H54 (cell line): Measurements from ENCODE around the gene RUFY1.
A peak's percentile ranks its signal among the peaks of the same experiment; 100 is the strongest.
"Not testable (repeated sequence)": the region's sequence is repeated elsewhere in the genome, so short reads cannot be mapped to it uniquely, and the experiment has no call there.

Experiments used
- DNase-seq: peaks from one replicate; pipeline ENCODE4 v3.0.0; 2011; ENCODE audit warnings: low spot score, mixed read lengths; ENCODE audit not compliant: insufficient read length
- FAIRE-seq: peaks from 3 replicates; lab custom pipeline; 2011; peaks lifted over from hg19 to GRCh38; lab: Jason Lieb, UNC
- POLR2A ChIP-seq: IDR thresholded peaks from 2 replicates; pipeline ENCODE4 v1.6.1; 2011; ENCODE audit warnings: low read depth, mild to moderate bottlenecking, low read length

The RUFY1 gene

GRCh38 chr5:179644766-179645165 lies 94.4 kb downstream of the RUFY1 start:
- not testable (repeated sequence) for FAIRE-seq, DNase-seq

DNA sequence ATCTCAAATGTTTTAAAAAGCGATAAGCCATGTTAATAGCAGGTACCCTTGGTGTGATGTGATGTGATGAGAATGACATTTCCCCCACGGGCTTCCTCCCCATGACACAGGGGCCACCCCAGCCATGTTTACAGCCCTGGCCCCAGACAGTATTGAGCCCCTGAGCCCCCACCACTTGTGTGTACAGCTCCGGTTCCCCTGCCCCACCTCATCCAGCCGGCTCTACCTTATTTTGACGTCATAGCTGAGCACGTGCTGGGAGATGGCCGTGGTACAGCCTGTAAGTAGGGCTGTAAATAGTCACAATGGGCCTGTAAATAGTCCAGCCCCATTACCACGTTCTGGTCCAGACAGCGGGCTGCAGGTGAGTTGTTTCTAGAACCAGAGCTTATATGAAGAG lies 98.1 kb downstream of the RUFY1 start:
- DNase-seq = no peak
- TF ChIP-seq POLR2A = no peak
- FAIRE-seq = no peak

DNA sequence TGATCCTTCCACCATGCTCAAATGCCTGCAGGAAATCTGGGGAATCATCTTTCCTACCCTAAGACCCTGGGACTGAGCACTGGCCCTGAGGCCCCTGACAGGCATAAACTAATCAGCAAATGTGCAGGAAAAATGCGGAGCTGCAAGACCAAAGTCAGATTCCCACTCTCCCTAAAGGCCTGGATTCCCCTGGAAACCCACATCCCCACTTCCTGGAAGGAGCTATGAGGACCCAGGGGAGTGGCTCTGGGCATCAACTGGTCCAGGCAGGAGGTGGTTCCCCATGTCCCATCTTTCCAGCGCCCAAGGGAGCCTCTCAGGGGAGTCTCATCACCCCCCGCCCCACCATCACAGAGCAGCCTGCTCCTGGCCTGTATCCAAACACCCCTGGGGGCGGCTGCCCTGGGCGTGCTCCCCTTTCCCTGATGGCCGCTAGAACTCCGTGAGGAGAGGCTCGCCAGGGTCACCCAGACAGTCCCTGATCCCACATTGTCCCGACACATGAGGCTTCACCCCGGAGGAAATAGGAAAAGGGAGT lies 98.9 kb downstream of the RUFY1 start:
- DNase-seq, FAIRE-seq: not testable (repeated sequence)

DNA sequence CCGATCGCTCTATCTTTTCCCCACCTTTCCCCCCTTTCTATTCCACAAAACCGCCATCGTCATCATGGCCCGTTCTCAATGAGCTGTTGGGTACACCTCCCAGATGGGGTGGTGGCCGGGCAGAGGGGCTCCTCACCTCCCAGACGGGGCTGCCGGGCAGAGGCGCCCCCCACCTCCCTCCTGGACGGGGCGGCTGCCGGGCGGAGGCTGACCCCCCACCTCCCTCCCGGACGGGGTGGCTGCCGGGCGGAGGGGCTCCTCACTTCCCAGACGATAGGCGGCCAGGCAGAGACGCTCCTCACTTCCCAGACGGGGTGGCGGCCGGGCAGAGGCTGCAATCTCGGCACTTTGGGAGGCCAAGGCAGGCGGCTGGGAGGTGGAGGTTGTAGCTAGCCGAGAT lies 99.9 kb downstream of the RUFY1 start:
- DNase-seq, FAIRE-seq: not testable (repeated sequence)

DNA sequence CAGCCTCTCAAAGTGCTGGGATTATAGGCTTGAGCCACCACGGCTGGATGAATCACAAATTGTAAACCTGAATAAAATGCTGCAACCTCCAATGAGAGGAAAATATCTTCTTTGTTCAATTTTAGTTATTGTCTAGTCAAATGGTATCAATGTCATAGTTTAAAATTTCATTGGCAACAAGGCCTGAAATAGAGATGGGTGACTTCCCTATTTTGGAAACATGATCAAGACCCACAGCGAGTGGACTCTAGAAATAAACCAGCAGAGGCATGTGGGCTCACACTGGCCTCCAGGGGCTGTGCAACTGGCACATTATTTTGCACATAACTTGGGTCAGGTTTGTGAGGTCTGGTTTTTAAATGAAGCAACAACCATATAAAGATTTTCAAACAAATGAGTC lies 102.8 kb downstream of the RUFY1 start:
- not testable (repeated sequence) for DNase-seq, FAIRE-seq

DNA sequence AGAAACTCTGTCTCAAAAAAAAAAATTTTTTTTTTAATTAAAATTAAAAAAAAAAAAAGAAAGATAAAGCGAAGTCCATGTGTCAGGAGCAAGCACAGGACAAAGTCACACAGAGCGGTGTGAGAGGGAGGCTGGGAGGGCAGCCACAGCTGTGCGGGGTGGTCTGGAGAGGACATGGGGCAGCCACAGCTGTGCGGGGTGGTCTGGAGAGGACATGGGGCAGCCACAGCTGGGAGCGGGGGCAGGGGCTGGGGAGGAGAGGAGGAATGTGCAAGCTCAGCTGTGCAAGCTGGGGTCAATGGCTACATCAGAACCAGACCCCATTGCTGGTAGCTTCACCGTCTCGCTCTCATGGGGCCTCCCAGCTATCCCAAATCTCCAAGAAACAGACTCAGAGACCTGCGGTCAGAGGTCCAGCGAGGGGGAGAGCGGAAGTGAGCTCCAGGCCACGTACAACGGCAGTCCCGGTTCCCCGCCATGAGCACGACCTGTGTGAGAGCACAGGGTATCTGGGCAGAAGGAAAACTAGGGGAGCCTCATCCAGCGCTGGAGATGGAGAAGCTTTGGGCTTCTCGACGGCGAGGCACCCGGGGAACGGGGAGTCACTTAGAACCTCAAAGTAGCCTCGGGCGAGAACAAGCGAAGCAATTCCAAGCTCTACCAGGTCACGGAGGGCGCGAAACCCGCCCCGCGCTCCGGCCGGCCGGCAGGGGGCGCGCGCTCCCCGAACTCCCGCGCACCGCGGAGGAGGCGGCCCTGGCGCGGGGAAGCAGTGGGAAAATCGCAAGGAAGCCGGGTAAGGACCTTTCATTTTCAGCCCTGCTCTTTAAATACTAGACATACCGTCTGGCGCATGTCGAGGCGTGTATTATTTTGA lies 107.2 kb downstream of the RUFY1 start:
- peak; percentile 20 for FAIRE-seq
- not testable (repeated sequence) for DNase-seq

GRCh38 chr5:179658179-179658856 lies 108.0 kb downstream of the RUFY1 start:
- FAIRE-seq, DNase-seq: not testable (repeated sequence)
